ENCODE measurements around the gene GULP1.

GULP1 gene

DNA sequence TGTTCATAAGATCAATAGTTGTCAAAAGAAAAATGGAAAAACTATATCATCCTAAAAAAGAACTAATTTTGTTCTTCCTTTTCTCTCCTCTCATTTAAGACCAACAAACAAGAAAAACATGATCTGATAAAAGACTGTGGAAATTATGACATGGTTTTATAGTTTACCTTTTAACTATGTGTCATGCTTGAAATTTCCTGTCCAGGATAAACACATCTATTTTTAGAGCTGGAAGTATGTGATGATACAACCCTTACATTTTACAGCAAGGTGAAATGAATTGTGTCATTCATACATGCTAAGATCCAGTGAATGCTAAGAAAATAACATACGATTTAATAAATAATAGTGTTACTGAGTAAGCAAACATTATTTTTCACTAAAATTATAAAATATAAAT lies 89.9 kb downstream of the GULP1 start:
- no peak for DNase-seq

DNA sequence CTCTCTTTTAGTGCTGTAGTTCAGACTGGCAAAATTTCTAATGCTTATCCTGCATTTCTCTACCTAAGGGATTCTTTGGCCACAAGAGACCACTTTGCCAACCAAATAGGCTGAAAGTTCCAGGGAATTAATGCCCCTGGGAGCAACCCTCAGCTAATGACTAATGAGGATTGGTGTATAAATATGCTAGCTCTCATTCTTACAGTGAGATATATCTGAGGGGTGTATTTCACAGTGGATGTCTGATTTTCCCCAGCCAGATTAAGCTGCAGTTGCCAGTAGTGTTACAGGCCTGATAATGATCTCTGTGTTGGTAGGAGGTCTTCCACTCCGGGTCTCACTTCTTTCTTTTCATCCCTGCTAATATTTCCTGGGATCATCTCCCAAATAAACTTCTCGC lies 90.4 kb downstream of the GULP1 start:
- no peak for DNase-seq

DNA sequence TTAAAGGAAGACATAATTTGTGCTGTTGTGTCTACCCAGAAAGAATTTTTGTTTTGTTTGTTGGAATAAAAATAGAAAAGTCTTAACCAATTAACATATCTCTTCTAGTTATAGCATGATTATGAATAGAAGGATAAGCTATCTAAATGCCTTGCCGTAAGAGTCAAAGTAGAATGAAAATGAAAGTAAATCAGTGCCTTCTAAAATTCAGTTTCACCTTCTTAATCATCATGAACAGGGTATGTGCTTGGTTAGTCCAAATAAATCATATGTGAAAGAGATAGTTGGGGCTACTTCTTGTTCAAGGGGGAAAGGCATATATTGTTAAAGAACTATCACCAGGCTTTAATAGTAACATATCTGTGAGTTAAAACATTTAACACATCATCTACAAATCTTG lies 91.5 kb downstream of the GULP1 start:
- no peak for DNase-seq

GRCh38 chr2:188385857-188386256 lies 94.2 kb downstream of the GULP1 start:
- DNase-seq, result no peak

- no peak for DNase-seq
Measured at GRCh38 chr2:188388831-188389230, 97.2 kb downstream of the GULP1 start.

DNA sequence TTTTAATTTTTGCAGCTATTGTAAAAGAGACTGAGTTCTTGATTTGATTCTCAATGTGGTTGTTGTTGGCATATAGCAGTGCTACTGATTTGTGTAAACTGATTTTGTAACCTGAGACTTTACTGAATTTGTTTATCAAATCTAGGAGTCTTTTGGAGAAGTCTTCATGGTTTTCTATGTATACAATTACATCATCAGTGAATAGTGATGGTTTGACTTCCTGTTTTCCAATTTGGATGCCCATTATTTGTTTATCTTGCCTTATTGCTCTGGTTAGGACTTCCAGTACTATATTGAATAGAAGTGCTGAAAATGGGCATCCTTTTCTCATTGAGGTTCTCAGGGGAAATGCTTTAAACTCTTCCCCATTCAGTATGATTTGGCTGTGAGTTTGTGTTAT lies 99.7 kb downstream of the GULP1 start:
- DNase-seq, result no peak

DNA sequence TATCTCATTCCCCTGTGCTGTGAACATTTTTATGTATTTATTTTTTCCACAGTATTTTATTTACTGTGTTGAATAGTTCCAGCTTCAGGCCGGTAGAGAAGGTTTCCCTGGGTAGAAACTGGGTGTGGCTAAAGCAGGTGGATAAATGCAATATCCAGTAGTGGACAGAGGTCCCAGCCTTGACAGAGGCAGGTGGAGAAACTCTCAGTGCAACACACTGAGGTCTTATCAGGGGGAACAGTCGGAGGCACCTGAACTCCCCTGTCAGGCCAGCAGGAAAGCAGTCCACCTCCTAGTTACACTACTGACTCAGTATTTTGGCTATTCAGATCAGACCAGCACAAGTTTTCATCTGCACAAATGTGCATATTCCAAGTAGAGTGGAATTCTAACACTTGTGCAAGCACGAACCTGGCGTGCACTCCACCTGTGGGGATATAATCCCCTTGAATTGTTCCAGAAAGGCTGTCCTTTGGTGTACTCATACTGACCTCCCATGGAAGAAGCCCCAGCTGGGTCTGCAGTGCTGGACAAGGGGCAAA lies 103.3 kb downstream of the GULP1 start:
- DNase-seq, result no peak

DNA sequence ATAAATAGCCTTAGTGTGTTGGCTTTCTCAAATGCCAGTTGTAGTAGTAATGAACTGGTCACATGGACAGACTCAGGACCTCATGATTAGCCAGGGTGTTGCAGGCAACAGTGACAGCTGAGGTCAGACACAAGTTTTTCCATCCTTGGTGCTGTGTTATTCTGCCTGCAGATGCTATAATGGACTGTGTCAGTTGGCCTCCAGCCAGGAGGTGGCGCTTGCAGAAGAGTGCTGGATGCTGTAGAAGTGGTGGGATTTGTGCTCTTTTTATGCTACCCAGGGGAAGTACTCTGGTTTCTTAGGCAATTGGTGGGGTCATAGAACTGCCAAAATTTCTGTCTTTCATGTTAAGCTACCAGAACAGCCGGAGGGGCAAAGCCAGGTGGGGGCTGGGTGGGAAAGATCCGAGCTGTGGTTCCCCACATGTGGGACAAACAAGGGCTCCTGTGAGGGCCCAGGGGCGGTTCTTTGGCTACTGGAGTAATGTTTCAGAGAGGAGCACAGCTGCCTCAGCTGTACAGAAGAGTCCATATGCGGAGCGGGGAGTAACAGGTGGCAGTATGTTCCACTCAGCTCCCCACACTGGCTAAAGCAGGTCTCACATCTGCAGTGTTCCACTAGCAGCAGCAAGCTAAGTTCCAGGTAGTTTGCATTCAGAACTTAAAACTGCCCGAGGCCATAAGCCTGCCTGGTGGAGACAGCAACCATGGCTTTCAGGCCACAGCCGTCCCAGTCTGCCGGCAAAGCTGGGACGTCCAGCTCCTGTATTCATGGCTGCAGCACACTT lies 104.4 kb downstream of the GULP1 start:
- no peak for DNase-seq

GRCh38 chr2:188399159-188399558 lies 107.5 kb downstream of the GULP1 start:
- no peak for DNase-seq

DNA sequence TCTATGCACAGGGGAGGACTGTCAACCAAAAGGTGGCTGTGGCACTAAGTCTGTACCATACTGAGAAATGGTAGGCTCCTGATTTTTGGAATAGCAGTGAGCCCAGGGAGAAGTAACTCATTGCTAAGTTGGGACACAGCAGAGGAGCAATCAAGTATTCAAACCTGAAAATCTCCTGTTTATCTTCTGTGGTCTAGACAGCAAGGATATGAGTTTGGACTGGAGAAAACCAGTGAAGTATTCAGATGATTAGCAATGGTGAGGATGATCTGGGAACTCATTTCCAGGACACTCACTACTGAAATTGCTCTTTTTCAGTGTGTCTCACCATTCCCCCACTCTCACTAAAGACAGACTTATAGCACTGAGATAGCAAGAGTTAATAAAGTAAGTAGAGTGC lies 112.0 kb downstream of the GULP1 start:
- no peak for DNase-seq

DNA sequence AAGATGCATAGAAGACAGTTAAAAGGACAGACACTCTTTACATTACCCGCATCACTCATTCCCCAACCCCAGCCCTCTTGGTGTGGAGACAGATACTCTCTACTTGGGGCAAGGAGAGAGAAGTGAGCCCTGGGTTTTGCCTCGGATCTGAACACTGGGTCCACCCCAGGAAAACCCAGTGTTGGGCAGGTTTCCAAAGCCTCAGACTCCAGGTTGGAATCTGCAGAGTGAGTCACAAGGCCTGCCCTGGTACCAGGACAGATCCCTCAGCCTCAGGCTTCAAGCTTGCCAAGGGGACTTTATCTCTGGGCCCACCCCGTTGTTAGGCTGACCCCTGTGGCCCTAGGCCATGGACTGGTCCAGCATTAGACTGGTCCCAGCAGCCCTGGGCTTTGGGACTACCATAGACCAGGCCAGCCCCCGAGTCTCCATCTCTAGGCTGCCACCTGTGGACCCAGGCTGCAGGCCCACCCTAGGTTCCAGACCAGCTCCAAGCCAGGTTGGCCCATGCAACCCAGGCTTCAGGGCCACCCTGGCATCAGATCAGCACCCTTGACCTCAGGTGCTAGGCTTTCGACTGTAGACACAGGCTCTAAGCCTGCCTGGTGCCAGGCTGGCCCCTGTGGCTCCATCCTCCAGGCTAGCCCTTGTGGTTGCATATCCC lies 112.8 kb downstream of the GULP1 start:
- DNase-seq, result no peak

DNA sequence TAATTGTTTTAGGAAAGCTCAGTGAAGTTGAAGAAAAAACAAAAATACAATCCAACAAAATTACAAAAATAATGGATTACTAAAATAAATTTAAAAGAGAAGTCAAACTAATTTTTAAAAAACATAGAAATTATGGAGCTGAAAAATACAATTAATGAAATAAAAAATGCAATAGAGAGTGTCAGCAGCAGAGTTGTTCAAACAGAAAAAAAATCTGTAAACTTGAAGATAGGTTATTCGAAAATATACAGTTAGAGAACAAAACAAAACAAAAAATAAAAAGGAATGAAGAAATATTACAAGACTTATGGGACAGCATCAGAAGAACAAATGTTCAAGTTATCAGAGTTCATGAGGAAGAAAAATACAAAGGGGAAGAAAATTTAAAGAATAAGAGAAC lies 114.7 kb downstream of the GULP1 start:
- no peak for DNase-seq

DNA sequence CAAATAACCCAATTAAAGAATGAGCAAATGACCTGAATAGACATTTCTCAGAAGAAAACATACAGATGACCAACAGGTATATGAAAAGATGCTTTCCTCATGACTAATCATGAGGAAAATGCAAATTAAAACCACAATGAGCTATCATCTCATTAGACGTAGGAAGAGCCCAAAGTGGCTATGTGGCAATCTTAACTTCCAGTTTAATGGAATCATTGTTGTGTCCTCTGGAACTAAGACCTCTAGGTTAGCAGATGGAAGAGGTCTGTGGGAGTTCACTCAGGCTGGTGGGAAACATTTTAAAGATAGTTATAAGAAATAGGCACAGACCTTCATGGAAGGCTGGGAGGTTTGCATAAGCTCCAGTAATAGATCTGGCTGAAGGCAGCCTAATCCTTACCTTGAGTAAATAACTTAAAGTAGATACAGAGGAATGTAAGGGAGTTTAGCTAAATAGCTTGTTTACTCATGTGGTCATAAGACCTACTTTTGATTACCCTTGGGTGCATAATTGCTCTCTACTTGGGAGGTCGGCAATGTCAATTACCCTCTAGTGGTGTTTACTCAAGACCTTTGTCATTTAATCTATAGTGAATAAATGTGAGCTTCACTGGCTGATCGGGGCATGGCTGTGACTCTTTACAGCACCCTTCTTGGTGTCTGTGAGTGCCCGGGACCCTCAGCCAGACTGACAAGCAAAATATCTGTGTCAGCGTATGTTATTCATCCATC lies 119.0 kb downstream of the GULP1 start:
- no peak for DNase-seq

DNA sequence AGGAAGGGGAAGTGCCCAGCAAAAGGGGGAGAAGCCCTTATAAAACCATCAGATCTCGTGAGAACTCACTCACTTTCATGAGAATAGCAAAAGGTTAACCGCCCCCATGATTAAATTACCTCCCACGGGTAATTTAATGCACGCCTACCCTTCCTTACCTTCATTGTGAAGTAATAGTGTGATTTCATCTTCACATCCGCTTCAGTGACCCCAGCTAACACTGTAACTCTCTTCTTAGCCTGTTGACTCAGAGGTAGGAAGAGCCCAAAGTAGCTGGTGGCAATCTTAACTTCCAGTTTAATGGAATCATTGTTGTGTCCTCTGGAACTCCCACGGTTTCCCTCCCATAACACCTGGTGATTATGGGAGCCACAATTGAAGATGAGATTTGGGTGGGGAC lies 120.5 kb downstream of the GULP1 start:
- DNase-seq, result no peak

DNA sequence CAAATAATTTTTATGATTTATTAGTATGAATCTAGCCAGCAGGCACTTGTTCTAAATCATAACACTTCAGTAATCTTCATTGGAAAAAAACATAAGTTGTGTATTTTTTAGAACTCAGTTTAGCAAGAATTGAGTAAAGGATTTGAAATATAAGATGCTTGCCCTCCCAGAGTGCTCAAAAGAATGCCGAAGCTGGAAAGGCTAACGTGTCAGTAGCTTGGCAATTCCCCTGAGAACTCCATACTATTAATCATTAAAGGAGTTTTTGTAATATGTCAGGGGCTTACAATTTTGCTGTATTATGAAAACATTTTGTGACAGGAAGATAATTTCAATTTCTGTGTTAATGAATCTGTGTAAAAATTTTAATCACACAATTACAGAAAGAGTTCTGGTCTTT lies 122.7 kb downstream of the GULP1 start:
- no peak for DNase-seq

DNA sequence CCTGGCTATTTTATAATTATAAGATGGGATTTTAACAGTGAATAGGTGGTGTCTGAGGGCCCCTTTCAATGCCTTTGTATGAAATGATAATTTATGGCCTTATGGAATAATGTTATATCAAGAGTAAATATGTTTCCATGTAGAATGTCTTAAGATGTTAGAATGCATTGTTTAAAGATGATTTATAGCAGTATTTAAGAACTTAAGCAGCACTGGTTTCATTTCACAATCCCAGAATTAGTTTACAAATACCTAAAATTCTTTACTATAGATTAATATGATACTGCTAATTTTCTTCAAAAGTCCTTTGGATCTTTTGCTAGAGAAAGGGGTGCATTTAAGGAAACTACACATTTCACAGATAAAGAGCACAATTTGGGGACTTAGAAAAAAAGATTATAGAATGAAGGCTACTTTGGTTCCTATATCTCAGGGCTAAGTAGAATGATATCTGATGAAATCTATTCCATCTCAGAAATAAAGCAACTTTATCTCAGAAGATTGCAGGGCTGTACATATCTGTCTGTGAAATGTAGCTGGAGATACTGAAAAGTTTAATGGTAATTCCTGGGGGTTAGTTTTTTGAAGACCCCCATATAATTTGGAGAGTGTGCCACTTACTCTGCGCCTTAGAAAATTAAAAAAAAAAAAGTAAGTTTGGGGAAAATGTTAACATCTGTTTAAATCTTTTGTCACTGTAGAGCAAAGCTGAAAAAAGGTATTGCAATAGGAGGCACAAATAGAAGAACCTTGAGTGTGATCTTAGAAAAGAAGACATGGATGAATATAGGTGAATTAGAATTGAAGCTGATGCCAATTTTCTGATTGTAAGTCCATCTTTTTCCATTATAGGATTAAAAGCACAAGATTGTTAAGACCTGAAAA lies 123.4 kb downstream of the GULP1 start:
- DNase-seq, result no peak

- DNase-seq, result no peak
Measured at GRCh38 chr2:188415754-188416083, 124.0 kb downstream of the GULP1 start.

GRCh38 chr2:188416367-188416766 lies 124.7 kb downstream of the GULP1 start:
- no peak for DNase-seq

DNA sequence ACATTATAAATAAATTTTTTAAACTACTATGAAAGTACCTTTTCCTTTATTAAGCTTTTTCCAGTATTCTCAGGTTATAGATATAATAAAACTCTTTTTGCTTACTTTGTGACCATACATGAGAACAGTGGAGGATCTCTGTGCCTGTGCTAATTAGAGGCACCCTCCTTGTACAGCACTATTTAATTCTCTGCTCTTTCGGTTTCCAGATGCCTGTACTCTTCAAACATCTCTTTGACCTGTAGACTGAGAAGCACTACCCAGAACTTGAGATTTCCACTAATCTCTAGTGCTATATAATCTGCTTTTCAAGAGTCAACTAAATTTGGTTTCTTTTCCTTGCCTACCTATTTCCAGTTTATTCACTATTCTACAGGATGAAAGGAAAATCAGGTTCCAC lies 131.1 kb downstream of the GULP1 start:
- DNase-seq, result no peak

DNA sequence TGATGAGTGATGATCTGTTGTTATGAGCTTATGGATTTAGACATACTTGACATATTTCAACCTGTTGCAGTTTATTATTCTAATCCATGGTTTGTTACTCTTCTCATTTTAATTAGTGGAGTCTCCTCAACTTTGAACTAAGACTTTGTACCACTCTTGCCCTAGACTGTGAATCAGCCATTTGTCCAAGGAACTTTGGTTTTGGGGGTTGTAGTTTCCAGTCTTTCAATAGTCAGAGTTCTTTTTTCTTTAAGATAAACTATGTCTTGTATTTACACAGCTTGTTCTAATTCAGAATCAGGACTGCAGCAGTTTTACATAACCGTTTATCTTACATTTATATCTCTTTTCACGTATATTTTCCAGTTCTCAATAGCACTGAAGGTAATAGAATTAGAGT lies 133.6 kb downstream of the GULP1 start:
- DNase-seq, result no peak

GRCh38 chr2:188426121-188426520 lies 134.4 kb downstream of the GULP1 start:
- no peak for DNase-seq

GRCh38 chr2:188430705-188431104 lies 139.0 kb downstream of the GULP1 start:
- no peak for DNase-seq

DNA sequence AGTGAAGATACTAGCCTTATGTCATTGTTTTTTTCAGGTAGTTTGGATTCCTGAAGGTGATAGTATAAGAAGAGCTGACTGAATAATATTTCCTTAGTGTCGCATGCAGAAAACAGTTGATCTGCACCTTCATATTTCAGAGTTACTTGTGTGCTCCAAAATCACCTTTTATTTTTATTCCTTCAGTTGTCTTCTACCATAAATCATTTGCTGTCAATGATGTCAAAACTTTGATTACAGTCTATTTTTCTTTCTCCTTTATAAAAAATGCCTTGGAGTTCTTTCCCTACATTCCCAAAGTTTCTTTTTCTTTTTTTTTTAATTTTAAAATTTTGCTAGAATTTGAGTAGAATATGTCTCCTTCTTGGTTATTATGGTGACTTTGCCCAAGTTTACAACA lies 142.3 kb downstream of the GULP1 start:
- DNase-seq, result no peak
